Measurements from ENCODE around the gene NFASC. TPM values are rescaled to one million over a fixed set of nuclear protein-coding genes. Genes with fewer than 3 reads are reported as not detected.

The NFASC gene
- total RNA-seq, 1 experiment from 2014 or later: not detected

- no peak for DNase-seq (ENCODE audit: low read depth)
- in situ Hi-C loops (cut with HindIII; ENCODE audit: low pct_unique_long_range_greater_than_20kb, low sequenced_read_pairs): no loop called here
Observed at GRCh38 chr1:204879351-204879750, 8.7 kb downstream of the NFASC start.

GRCh38 chr1:204880906-204881305 is 10.2 kb downstream of the NFASC start:
- in situ Hi-C loops (cut with HindIII; ENCODE audit: low pct_unique_long_range_greater_than_20kb, low sequenced_read_pairs): no loop called here
- DNase-seq (ENCODE audit: low read depth): no peak

DNA sequence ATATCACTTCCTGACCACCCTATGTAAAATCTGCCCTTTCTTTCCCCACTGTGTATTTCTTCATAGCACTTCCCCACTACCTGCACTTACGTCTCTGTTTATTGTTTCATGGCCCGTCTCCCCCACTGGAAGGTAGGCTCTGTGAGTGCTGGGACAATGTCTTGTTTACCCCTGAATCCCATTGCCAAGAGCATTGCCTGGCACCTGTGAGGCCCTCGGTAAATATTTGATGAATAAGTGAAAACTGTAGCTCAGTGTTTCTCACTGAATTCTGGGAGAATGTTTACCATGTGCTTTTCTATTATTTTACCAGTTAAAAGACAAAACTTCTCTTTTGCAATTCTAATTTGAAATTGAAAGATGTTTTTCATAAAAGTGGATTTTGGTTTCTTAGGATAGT is 11.8 kb downstream of the NFASC start:
- in situ Hi-C loops (cut with HindIII; ENCODE audit: low pct_unique_long_range_greater_than_20kb, low sequenced_read_pairs): no loop called here

GRCh38 chr1:204883405-204883804 is 12.7 kb downstream of the NFASC start:
- in situ Hi-C loops (cut with HindIII; ENCODE audit: low pct_unique_long_range_greater_than_20kb, low sequenced_read_pairs): no loop called here
- no peak for DNase-seq (ENCODE audit: low read depth)

More for the DNA sequence above, 11.8 kb downstream of the NFASC start:
- no peak for DNase-seq (ENCODE audit: low read depth)

- no peak for DNase-seq (ENCODE audit: low read depth)
- in situ Hi-C loops (cut with HindIII; ENCODE audit: low pct_unique_long_range_greater_than_20kb, low sequenced_read_pairs): no loop called here
Observed at GRCh38 chr1:204885288-204885711, 14.6 kb downstream of the NFASC start.

DNA sequence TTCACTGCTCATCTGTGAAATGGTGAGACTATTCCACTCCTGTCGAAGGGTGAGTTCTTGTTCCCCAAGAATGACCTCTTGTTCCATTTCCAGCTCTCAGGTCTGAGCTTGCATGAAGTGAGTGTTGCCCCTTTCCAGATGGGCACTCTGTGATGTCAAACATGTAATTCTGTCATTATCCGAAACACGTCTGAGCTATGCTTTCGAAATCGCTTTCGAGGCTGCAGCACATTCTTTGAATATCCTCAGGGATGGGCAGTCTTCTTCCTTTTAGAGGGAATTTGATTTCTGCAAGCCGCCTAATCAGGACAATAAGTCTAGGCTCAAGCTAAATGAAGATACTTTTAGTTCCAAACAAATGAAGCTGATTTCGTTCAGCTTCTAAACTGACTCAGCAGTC is 15.1 kb downstream of the NFASC start:
- DNase-seq (ENCODE audit: low read depth): no peak
- in situ Hi-C loops (cut with HindIII; ENCODE audit: low pct_unique_long_range_greater_than_20kb, low sequenced_read_pairs): no loop called here

- in situ Hi-C loops (cut with HindIII; ENCODE audit: low pct_unique_long_range_greater_than_20kb, low sequenced_read_pairs): no loop called here
- no peak for DNase-seq (ENCODE audit: low read depth)
Observed at GRCh38 chr1:204887846-204888245, 17.2 kb downstream of the NFASC start.

GRCh38 chr1:204888294-204888693 is 17.6 kb downstream of the NFASC start:
- in situ Hi-C loops (cut with HindIII; ENCODE audit: low pct_unique_long_range_greater_than_20kb, low sequenced_read_pairs): no loop called here
- DNase-seq (ENCODE audit: low read depth): no peak

GRCh38 chr1:204889681-204890383 is 19.2 kb downstream of the NFASC start:
- in situ Hi-C loops (cut with HindIII; ENCODE audit: low pct_unique_long_range_greater_than_20kb, low sequenced_read_pairs): no loop called here
- no peak for DNase-seq (ENCODE audit: low read depth)

DNA sequence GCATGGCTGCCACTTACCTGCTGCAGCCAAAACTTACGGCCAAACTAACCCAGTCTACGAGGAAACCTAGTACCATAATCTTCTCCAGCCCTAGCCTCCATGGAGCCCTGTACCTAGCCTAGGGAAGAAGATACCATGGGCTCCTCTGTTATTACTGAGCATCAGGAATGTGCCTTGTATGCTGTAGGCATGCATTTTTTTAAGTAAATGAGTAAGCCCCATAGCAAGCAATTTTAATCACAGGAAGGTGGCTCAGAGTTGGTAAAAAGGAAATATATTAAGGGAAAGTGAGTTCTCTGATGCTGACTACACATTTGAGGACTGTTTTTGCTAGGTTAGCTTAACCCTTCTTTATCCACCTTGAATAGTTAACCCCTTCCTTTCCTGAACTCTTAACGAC is 21.2 kb downstream of the NFASC start:
- DNase-seq (ENCODE audit: low read depth): no peak
- in situ Hi-C loops (cut with HindIII; ENCODE audit: low pct_unique_long_range_greater_than_20kb, low sequenced_read_pairs): no loop called here

DNA sequence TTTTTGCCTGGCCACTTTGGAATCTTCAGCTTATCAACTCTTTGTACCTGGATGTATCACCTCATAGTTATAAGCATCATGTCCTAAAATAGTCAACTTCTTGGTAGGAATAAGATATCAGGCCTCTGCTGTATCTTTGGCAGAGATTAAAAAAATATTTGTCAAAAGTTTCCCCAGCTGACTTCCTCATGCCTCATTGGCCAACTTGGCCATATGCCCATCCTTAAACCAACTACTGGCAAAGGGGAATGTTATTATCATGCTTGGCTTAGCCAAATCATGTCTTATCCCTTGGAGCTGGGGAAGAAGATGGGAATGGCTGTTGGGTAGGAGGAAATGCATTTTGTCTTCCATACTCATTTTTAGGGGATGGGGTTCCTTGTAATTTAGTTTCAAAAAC is 23.4 kb downstream of the NFASC start:
- in situ Hi-C loops (cut with HindIII; ENCODE audit: low pct_unique_long_range_greater_than_20kb, low sequenced_read_pairs): no loop called here
- peak; percentile 3 for DNase-seq (ENCODE audit: low read depth)

GRCh38 chr1:204894606-204895005 is 23.9 kb downstream of the NFASC start:
- in situ Hi-C loops (cut with HindIII; ENCODE audit: low pct_unique_long_range_greater_than_20kb, low sequenced_read_pairs): no loop called here
- DNase-seq (ENCODE audit: low read depth): no peak

DNA sequence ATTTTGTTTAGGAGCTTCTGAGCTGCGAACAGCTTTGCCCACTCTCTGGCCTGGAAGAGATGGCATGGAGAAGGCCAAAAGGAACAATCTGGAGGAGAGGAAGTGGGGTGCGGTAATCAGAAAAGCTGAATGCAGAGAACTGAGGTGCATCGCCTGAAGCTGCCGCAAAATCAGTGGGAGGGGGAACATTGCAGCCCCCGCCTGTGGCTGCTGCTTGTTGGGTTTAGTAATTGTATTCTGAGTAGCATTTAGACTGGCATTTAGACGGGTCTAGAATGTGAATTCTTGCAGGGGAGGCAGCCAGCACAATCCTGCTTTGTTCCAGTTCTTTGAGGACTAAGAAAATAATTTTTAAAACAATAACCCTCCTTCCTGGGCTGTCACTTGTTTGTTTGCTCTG is 25.4 kb downstream of the NFASC start:
- DNase-seq (ENCODE audit: low read depth): no peak
- in situ Hi-C loops (cut with HindIII; ENCODE audit: low pct_unique_long_range_greater_than_20kb, low sequenced_read_pairs): no loop called here

GRCh38 chr1:204896787-204897469 is 26.3 kb downstream of the NFASC start:
- in situ Hi-C loops (cut with HindIII; ENCODE audit: low pct_unique_long_range_greater_than_20kb, low sequenced_read_pairs): no loop called here
- DNase-seq (ENCODE audit: low read depth): no peak

DNA sequence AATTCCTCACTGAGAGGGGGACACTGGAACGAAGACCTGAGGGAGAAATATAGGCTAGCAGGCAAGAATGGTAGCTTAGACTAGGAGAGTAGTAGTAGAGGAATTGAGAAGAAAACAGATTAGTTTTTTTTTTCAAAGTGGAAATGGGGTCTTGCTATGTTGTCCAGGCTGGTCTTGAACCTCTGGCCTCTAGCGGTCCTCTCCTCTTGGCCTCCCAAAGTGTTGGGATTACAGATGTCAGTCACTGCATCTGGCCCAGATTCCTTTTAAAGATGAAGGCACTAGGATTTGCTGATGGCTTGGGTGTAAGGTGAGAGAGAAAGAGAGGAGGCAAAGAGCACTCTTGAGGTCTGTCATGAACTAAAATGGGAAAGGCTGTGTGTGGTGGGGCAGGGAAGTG is 30.1 kb downstream of the NFASC start:
- in situ Hi-C loops (cut with HindIII; ENCODE audit: low pct_unique_long_range_greater_than_20kb, low sequenced_read_pairs): no loop called here
- DNase-seq (ENCODE audit: low read depth): no peak

DNA sequence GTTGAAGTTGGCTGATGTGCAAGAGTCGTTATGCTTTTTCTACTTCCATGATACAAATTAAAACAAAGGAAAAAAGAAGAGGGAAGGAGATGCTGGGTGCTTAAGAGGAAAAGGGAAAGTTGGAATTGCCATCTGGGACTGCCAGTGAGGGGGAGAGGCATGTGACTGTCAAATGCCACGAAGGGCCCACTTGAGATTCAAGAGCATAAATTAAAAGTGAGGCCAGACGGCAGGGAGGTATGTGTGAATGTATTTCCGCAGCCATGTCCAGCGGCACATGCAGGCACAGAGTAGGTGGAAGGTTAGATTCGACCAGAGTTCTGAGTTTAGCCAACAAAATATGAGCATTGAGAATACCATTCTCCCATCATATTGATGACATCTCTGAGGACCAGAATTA is 32.0 kb downstream of the NFASC start:
- DNase-seq (ENCODE audit: low read depth): no peak
- in situ Hi-C loops (cut with HindIII; ENCODE audit: low pct_unique_long_range_greater_than_20kb, low sequenced_read_pairs): no loop called here

- in situ Hi-C loops (cut with HindIII; ENCODE audit: low pct_unique_long_range_greater_than_20kb, low sequenced_read_pairs): no loop called here
- no peak for DNase-seq (ENCODE audit: low read depth)
Observed at GRCh38 chr1:204904228-204904810, 33.7 kb downstream of the NFASC start.

GRCh38 chr1:204909109-204909508 is 38.4 kb downstream of the NFASC start:
- no peak for DNase-seq (ENCODE audit: low read depth)
- in situ Hi-C loops (cut with HindIII; ENCODE audit: low pct_unique_long_range_greater_than_20kb, low sequenced_read_pairs): no loop called here

GRCh38 chr1:204915861-204916495 is 45.3 kb downstream of the NFASC start:
- no peak for DNase-seq (ENCODE audit: low read depth)
- in situ Hi-C loops (cut with HindIII; ENCODE audit: low pct_unique_long_range_greater_than_20kb, low sequenced_read_pairs): no loop called here
